Measurements from ENCODE around the gene DCLK1. TPM values are rescaled to one million over a fixed set of nuclear protein-coding genes. Genes with fewer than 3 reads are reported as not detected.

Gene DCLK1
- total and polyA plus RNA-seq, 9 donors: 3.3 to 37.0 (median 20.7) TPM

DNA sequence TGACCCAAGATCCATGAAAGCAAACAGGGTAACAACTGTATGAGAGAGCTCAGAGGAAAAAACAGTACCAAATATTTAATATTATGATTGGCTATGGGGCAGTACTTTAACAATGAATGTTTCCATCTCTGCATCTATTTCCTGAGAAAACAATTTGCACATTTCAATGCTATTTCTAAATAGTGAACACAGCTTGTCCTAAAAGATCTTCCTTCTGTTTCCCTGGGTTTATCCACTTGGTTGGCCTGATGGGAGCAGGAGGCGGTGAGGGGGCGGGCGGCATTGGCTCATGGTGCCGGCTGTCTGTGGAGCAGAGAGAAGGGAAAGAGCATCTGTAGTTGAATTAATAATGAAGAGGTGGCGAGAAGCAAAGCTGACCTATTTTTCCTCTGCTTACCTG lies 291.4 kb downstream of the DCLK1 start:
- 58 to 76% (median 73%) methylated on average over 5 of the region's 5 CpGs for WGBS, 3 donors
- no peak overlapping the region for H3K27ac ChIP-seq
- H3K27me3 ChIP-seq: no peaks in the 10 kb centered on the region
- intact Hi-C loops (cut with DNase I): no loop called here
- DNase-seq: no peak
- no peak overlapping the region for H3K4me3 ChIP-seq
- no peak for TF ChIP-seq POLR2A (IDR thresholded peaks at IDR 0.05)
- TF ChIP-seq, protein P1, sequence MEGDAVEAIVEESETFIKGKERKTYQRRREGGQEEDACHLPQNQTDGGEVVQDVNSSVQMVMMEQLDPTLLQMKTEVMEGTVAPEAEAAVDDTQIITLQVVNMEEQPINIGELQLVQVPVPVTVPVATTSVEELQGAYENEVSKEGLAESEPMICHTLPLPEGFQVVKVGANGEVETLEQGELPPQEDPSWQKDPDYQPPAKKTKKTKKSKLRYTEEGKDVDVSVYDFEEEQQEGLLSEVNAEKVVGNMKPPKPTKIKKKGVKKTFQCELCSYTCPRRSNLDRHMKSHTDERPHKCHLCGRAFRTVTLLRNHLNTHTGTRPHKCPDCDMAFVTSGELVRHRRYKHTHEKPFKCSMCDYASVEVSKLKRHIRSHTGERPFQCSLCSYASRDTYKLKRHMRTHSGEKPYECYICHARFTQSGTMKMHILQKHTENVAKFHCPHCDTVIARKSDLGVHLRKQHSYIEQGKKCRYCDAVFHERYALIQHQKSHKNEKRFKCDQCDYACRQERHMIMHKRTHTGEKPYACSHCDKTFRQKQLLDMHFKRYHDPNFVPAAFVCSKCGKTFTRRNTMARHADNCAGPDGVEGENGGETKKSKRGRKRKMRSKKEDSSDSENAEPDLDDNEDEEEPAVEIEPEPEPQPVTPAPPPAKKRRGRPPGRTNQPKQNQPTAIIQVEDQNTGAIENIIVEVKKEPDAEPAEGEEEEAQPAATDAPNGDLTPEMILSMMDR (IDR thresholded peaks at IDR 0.05): no peak
- no peak for TF ChIP-seq EP300 (IDR thresholded peaks at IDR 0.05)
- no peaks in the 10 kb centered on the region for H3K36me3 ChIP-seq
- H3K4me1 ChIP-seq (ENCODE audit: insufficient read depth): peaks cover 1% of the 10 kb centered on the region
- H3K9me3 ChIP-seq: no peaks in the 10 kb centered on the region

DNA sequence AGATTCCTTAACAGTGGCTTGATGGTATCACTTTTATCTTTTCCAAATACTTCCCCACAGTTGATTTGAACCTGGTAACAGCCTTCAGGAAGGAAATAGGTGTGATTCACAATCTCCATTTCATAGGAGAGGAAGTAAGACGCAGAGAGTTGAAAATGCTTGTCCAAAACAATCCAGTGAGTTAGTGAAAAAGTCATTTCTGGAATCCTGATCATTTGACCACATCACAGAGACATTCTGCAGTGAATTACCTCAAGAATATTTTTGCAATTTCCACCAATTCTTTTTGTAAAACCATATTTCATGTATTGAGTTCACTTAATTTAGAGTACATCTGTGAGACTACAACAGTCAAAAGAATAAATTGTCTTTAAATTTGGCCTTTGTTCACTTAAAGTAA lies 292.8 kb downstream of the DCLK1 start:
- no peaks in the 10 kb centered on the region for H3K27me3 ChIP-seq
- H3K4me3 ChIP-seq: no peak overlapping the region
- H3K27ac ChIP-seq: no peak overlapping the region
- no peak for TF ChIP-seq EP300 (IDR thresholded peaks at IDR 0.05)
- TF ChIP-seq, protein P1 (IDR thresholded peaks at IDR 0.05): no peak
- no peak for TF ChIP-seq POLR2A (IDR thresholded peaks at IDR 0.05)
- 61 to 72% (median 68%) methylated on average over 1 of the region's 1 CpG for WGBS, 3 donors
- no peak for DNase-seq
- intact Hi-C loops (cut with DNase I): no loop called here
- H3K9me3 ChIP-seq: no peaks in the 10 kb centered on the region
- no peaks in the 10 kb centered on the region for H3K36me3 ChIP-seq
- peaks cover 1% of the 10 kb centered on the region for H3K4me1 ChIP-seq (ENCODE audit: insufficient read depth)

DNA sequence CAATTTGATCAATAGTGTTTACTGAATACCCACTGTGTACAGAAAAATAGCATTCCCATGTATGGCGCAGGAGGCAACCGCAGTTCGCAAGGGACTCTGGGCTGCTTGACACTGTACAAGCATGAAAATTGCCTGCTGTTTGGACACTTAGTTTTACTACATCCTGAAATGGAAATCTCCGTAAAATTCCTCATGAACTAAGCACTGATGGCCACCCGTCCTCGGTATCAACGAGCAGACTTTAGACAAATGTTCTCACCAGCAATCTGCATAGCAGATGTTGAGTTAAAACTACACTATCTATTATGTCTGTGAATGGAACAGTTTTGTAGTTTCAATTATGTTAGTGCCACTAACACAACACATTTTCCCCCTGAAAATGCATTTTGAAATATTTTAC lies 294.7 kb downstream of the DCLK1 start:
- TF ChIP-seq EP300 (IDR thresholded peaks at IDR 0.05) (no peak), POLR2A (IDR thresholded peaks at IDR 0.05) (no peak)
- TF ChIP-seq, protein P1 (IDR thresholded peaks at IDR 0.05): no peak
- WGBS, 3 donors: 84 to 92% (median 86%) methylated on average over 7 of the region's 7 CpGs
- Histone ChIP-seq H3K27me3 (no peaks in the 10 kb centered on the region), H3K9me3 (no peaks in the 10 kb centered on the region), H3K27ac (no peak overlapping the region), H3K36me3 (no peaks in the 10 kb centered on the region), H3K4me1 (ENCODE audit: insufficient read depth) (peaks cover 1% of the 10 kb centered on the region), H3K4me3 (no peak overlapping the region)
- intact Hi-C loops (cut with DNase I): no loop called here
- no peak for DNase-seq

DNA sequence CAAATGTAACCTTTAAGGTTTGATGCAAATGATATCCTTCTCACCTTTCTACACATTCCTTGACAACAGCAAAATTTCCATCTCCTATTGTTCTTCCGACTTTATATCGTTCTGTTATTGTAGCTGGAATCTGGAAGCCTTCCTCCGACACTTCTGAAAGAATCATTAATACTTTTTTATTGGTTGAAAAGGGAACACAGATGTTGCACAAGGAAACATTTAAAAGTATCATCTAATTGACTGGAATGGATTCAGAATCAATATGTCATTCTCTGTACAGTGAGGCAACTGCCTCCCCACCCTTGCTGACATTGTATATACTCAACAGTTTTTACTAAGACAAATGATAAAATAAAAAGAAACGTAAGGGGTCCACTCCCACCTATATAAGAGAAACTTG lies 295.2 kb downstream of the DCLK1 start:
- Histone ChIP-seq H3K27me3 (no peaks in the 10 kb centered on the region), H3K4me3 (no peak overlapping the region), H3K27ac (no peak overlapping the region), H3K9me3 (no peaks in the 10 kb centered on the region), H3K4me1 (ENCODE audit: insufficient read depth) (peaks cover 1% of the 10 kb centered on the region), H3K36me3 (no peaks in the 10 kb centered on the region)
- intact Hi-C loops (cut with DNase I): no loop called here
- TF ChIP-seq, protein P1 (IDR thresholded peaks at IDR 0.05): no peak
- TF ChIP-seq POLR2A (IDR thresholded peaks at IDR 0.05) (no peak), EP300 (IDR thresholded peaks at IDR 0.05) (no peak)
- WGBS, 3 donors: 81 to 86% (median 82%) methylated on average over 4 of the region's 4 CpGs
- DNase-seq: no peak
